ENCODE measurements around the gene MTTP.

GRCh38 chr4:99578714-99579113 is 4.1 kb downstream of the MTTP start:
- TF ChIP-seq CTCF (IDR thresholded peaks at IDR 0.05) (no peak), POLR2A (IDR thresholded peaks at IDR 0.05) (no peak)
